Naive thymus-derived CD8-positive, alpha-beta T cell (primary cell): Measurements from ENCODE around the gene TIMELESS. TPM values are rescaled to one million over a fixed set of nuclear protein-coding genes. Genes with fewer than 3 reads are reported as not detected.
"Not testable (repeated sequence)": the region's sequence is repeated elsewhere in the genome, so short reads cannot be mapped to it uniquely, and the experiment has no call there.

ENCODE experiments used
- ATAC-seq, 2 donors: fragments of 150-1000 bp; cut with Tn5 transposase in 1 of 2; sonication (Bioruptor Pico), chemical (Tn5 transposase) in 1 of 2; 1 replicate in 1 of 2; 2 replicates in 1 of 2; pipeline ENCODE4 v1.10.0; 2021; ENCODE audit warnings: mild to moderate bottlenecking in 2 of 2, moderate library complexity in 2 of 2
- POLR2A ChIA-PET: fragments of 350-600 bp; sonication (Branson Sonifier 250); formaldehyde crosslinking; loops from one replicate; lab custom pipeline; 2021; ENCODE audit warnings: antibody characterized with exemption; lab: Charles Lee
- DNase-seq, 10 donors: peaks; one replicate each; pipeline versions ENCODE4 v3.0.0 to v3.0.0-alpha.2; 2020 to 2022
- H3K27ac Mint-ChIP-seq, 10 donors: one replicate each; pipeline ENCODE4 v1.8.0; 2020 to 2022; ENCODE audit warnings: mild to moderate bottlenecking in 10 of 10, mixed read lengths in 10 of 10, moderate library complexity in 4 of 10, inconsistent platforms in 1 of 10
- H3K27me3 Mint-ChIP-seq, 5 donors: one replicate each; pipeline ENCODE4 v1.8.0; 2021 to 2022; ENCODE audit warnings: mixed read lengths in 5 of 5
- H3K36me3 Mint-ChIP-seq, 3 donors: one replicate each; pipeline ENCODE4 v1.8.0; 2020 to 2022; ENCODE audit warnings: mixed read lengths in 3 of 3, mild to moderate bottlenecking in 2 of 3, inconsistent platforms in 1 of 3
- H3K4me1 Mint-ChIP-seq, 4 donors: one replicate each; pipeline ENCODE4 v1.8.0; 2021 to 2022; ENCODE audit warnings: mixed read lengths in 4 of 4
- H3K4me3 Mint-ChIP-seq, 10 donors: one replicate each; pipeline ENCODE4 v1.8.0; 2020 to 2022; ENCODE audit warnings: mild to moderate bottlenecking in 10 of 10, mixed read lengths in 10 of 10, moderate library complexity in 6 of 10, inconsistent platforms in 1 of 10
- H3K9me3 Mint-ChIP-seq, 9 donors: one replicate each; pipeline ENCODE4 v1.8.0; 2020 to 2022; ENCODE audit warnings: mixed read lengths in 9 of 9, mild to moderate bottlenecking in 3 of 9, inconsistent platforms in 1 of 9, moderate library complexity in 1 of 9
- polyA plus RNA-seq, 3 donors: library from polyadenylated mRNA; unstranded; fragments of 300-500 nt; fragmentation: Illumina TruSeq; gene quantifications; one replicate each; pipeline ENCODE4 v1.2.3, GENCODE V29; 2021
- total RNA-seq, 8 experiments: library from RNA in 2 of 8; stranded (reverse) in 2 of 8; gene quantifications; one replicate each; pipeline ENCODE4 v1.2.3 and lab custom pipeline; 2021 to 2026

Gene TIMELESS
- total and polyA plus RNA-seq, 5 experiments from 2014 or later: 3.3 to 5.8 (median 4.2) TPM

GRCh38 chr12:56420411-56420810, 28.8 kb downstream of the TIMELESS start:
- POLR2A ChIA-PET: no interaction called here
- Mint-ChIP-seq H3K9me3 (no peaks in the 10 kb centered on the region), H3K4me1 (peaks cover 6 to 9% (median 9%) of the 10 kb centered on the region in 4 donors), H3K27me3 (no peaks in the 10 kb centered on the region), H3K27ac (peak overlapping the region in 1 of 10 donors; percentile 16), H3K36me3 (peaks cover 3 to 17% (median 10%) of the 10 kb centered on the region in 3 donors), H3K4me3 (no peak overlapping the region)
- DNase-seq: no peak
- ATAC-seq: no peak

- no peaks in the 10 kb centered on the region for H3K27me3 Mint-ChIP-seq
- POLR2A ChIA-PET: no interaction called here
- no peaks in the 10 kb centered on the region for H3K9me3 Mint-ChIP-seq
- peaks cover 3 to 14% (median 8%) of the 10 kb centered on the region in 3 donors for H3K36me3 Mint-ChIP-seq
- no peak overlapping the region for H3K4me3 Mint-ChIP-seq
- no peaks in the 10 kb centered on the region for H3K4me1 Mint-ChIP-seq
- H3K27ac Mint-ChIP-seq: no peak overlapping the region
- ATAC-seq (no peak), DNase-seq (no peak)
Observed at GRCh38 chr12:56417739-56418138, 31.5 kb downstream of the TIMELESS start.

DNA sequence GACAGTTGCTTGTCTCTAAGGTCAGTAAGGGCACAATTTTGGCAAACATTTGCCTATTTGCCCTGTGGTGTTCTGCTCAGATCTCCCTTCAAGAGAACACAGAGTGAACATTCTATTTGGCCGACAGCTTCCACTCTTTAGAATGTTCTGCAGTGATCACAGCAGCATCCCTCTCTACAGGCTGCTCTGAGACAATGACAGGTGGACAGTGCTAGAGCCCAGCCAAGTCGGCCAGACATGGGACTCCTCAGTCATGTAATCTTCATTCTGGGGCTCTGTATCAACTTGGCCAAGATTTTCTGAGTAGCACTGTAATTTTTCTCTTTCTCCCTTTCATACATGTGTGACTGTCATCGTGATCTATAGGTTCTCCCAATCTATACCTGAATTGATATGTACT, 34.8 kb downstream of the TIMELESS start:
- POLR2A ChIA-PET: no interaction called here
- Mint-ChIP-seq H3K4me3 (no peak overlapping the region), H3K36me3 (peaks cover 0 to 4% (median 0%) of the 10 kb centered on the region in 3 donors), H3K4me1 (no peaks in the 10 kb centered on the region), H3K27ac (no peak overlapping the region), H3K27me3 (no peaks in the 10 kb centered on the region), H3K9me3 (no peaks in the 10 kb centered on the region)
- ATAC-seq (no peak), DNase-seq (no peak)

DNA sequence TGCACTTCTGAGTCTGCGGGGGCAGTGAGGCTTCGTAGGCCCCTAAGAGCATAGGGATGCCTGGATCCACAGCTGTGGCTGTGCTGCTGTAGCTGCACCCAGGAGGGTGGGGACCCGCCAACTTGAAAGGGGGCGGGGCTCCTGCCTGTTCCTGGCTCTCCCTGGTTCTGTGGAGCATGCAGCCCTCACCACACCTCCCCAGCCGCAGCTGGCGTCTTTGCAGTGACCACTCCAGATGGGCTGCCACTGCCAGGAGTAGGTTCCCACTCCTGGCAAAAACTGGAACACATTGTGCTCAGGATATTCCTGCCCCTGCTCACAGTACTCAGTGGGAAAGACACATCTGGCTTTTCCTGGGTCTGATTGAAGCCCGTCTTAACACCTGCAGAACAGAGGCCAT, 35.8 kb downstream of the TIMELESS start:
- DNase-seq (no peak), ATAC-seq (no peak)
- Mint-ChIP-seq H3K27ac (no peak overlapping the region), H3K27me3 (no peaks in the 10 kb centered on the region), H3K4me3 (no peak overlapping the region), H3K36me3 (no peaks in the 10 kb centered on the region), H3K4me1 (no peaks in the 10 kb centered on the region), H3K9me3 (no peaks in the 10 kb centered on the region)
- POLR2A ChIA-PET: no interaction called here

GRCh38 chr12:56411781-56412639, 37.2 kb downstream of the TIMELESS start:
- Mint-ChIP-seq H3K4me3 (no peak overlapping the region), H3K4me1 (no peaks in the 10 kb centered on the region), H3K36me3 (no peaks in the 10 kb centered on the region), H3K9me3 (no peaks in the 10 kb centered on the region), H3K27ac (no peak overlapping the region), H3K27me3 (no peaks in the 10 kb centered on the region)
- DNase-seq (no peak), ATAC-seq (no peak)
- POLR2A ChIA-PET: no interaction called here

DNA sequence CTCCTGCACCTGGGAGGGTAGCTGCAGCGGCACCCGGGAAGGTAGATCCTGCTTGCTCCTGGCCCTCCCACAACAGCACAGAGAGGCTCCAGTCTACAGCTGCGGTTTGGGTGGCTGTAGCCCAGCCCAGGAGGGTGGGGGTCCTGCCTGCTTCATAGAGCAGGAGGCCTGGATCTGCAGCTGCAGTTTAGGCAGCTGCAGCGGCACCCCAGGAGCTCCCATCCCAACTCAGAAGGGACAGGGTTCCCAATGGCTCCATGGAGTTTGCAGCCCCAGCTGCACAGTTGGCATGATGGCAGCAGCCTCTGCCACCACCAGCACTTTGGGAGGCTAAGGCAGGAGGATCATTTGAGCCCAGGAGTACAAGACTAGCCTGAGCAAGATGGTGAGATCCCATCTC, 38.5 kb downstream of the TIMELESS start:
- DNase-seq: no peak
- ATAC-seq: no peak
- H3K4me3 Mint-ChIP-seq: no peak overlapping the region
- no peaks in the 10 kb centered on the region for H3K27me3 Mint-ChIP-seq
- H3K4me1 Mint-ChIP-seq: no peaks in the 10 kb centered on the region
- H3K9me3 Mint-ChIP-seq: no peaks in the 10 kb centered on the region
- POLR2A ChIA-PET: no interaction called here
- no peak overlapping the region for H3K27ac Mint-ChIP-seq
- no peaks in the 10 kb centered on the region for H3K36me3 Mint-ChIP-seq

- H3K9me3 Mint-ChIP-seq: no peaks in the 10 kb centered on the region
- DNase-seq (no peak), ATAC-seq (no peak)
- POLR2A ChIA-PET: no interaction called here
- H3K4me1 Mint-ChIP-seq: no peaks in the 10 kb centered on the region
- H3K27ac Mint-ChIP-seq: no peak overlapping the region
- no peaks in the 10 kb centered on the region for H3K27me3 Mint-ChIP-seq
- H3K36me3 Mint-ChIP-seq: no peaks in the 10 kb centered on the region
- no peak overlapping the region for H3K4me3 Mint-ChIP-seq
Observed at GRCh38 chr12:56408799-56409417, 40.3 kb downstream of the TIMELESS start.

GRCh38 chr12:56404227-56404626, 45.0 kb downstream of the TIMELESS start:
- H3K27ac Mint-ChIP-seq, H3K4me3 Mint-ChIP-seq, H3K27me3 Mint-ChIP-seq, H3K36me3 Mint-ChIP-seq, H3K4me1 Mint-ChIP-seq, POLR2A ChIA-PET, DNase-seq, ATAC-seq: not testable (repeated sequence)
- peaks cover 0 to 11% (median 7%) of the 10 kb centered on the region in 9 donors for H3K9me3 Mint-ChIP-seq

GRCh38 chr12:56401612-56402011, 47.6 kb downstream of the TIMELESS start:
- Mint-ChIP-seq H3K36me3 (peaks cover 0 to 15% (median 6%) of the 10 kb centered on the region in 3 donors), H3K9me3 (peaks cover 5 to 23% (median 13%) of the 10 kb centered on the region in 9 donors)
- POLR2A ChIA-PET, H3K4me3 Mint-ChIP-seq, H3K4me1 Mint-ChIP-seq, ATAC-seq, H3K27ac Mint-ChIP-seq, H3K27me3 Mint-ChIP-seq, DNase-seq: not testable (repeated sequence)

DNA sequence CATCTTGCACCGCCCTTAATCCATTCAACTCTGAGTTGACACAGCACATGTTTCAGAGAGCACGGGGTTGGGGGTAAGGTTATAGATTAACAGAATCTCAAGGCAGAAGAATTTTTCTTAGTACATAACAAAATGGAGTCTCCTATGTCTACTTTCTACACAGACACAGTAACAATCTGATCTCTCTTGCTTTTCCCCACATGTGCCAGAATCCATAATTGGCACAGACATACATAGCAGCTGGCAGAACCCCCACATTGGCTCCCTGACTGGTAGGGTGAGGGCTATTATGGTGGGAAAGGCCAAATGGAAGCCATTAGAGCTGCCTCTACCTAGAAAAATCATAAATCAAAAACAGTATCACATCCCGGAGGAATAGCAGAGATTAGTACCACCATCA, 48.1 kb downstream of the TIMELESS start:
- ATAC-seq, H3K4me3 Mint-ChIP-seq, DNase-seq, H3K27ac Mint-ChIP-seq, H3K4me1 Mint-ChIP-seq, POLR2A ChIA-PET, H3K27me3 Mint-ChIP-seq: not testable (repeated sequence)
- peaks cover 0 to 15% (median 6%) of the 10 kb centered on the region in 3 donors for H3K36me3 Mint-ChIP-seq
- H3K9me3 Mint-ChIP-seq: peaks cover 5 to 23% (median 13%) of the 10 kb centered on the region in 9 donors

- H3K27ac Mint-ChIP-seq, ATAC-seq, DNase-seq, H3K4me3 Mint-ChIP-seq, H3K4me1 Mint-ChIP-seq, H3K27me3 Mint-ChIP-seq, POLR2A ChIA-PET: not testable (repeated sequence)
- Mint-ChIP-seq H3K36me3 (peaks cover 0 to 15% (median 6%) of the 10 kb centered on the region in 3 donors), H3K9me3 (peaks cover 5 to 23% (median 13%) of the 10 kb centered on the region in 9 donors)
Observed at GRCh38 chr12:56399466-56399865, 49.8 kb downstream of the TIMELESS start.

DNA sequence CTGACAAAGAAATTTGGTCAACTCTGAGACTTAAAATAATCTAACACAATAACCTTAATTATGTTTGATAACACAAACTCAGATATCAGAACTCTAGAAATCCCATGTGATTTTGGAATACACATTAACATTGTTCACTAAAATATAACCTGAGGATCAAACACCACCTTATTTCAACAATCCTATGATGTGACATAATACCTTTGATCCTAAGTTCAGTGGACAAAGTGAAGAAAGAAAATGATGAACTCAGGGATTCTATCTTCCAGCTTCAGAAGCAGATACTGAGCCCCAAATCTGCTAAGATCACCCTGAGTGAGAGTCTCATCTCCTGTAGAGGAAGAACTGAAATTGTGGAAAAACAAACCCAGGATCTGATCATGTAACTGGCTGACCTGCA, 50.9 kb downstream of the TIMELESS start:
- Mint-ChIP-seq H3K4me3 (no peak overlapping the region), H3K27me3 (no peaks in the 10 kb centered on the region), H3K9me3 (peaks cover 5 to 23% (median 13%) of the 10 kb centered on the region in 9 donors), H3K36me3 (peaks cover 0 to 15% (median 6%) of the 10 kb centered on the region in 3 donors), H3K27ac (no peak overlapping the region), H3K4me1 (no peaks in the 10 kb centered on the region)
- ATAC-seq: no peak
- POLR2A ChIA-PET: interaction anchor here (1.0 kb wide), 1 partner anchor 25 kb away, joined by 3 read pairs; no protein-coding TSS in a partner anchor
- no peak for DNase-seq

- Mint-ChIP-seq H3K27ac (no peak overlapping the region), H3K27me3 (no peaks in the 10 kb centered on the region), H3K9me3 (peaks cover 0 to 1% (median 0%) of the 10 kb centered on the region in 9 donors), H3K4me3 (no peak overlapping the region), H3K4me1 (no peaks in the 10 kb centered on the region), H3K36me3 (no peaks in the 10 kb centered on the region)
- no peak for DNase-seq
- no peak for ATAC-seq
- POLR2A ChIA-PET: interaction anchor here (0.7 kb wide), 1 partner anchor 590 kb away, joined by 5 read pairs; no protein-coding TSS in a partner anchor
Observed at GRCh38 chr12:56392331-56392730, 56.9 kb downstream of the TIMELESS start.
